ENCODE results near the gene RND3.

- TF ChIP-seq HOXA7 (CRISPR knock-in tag; IDR thresholded peaks at IDR 0.05) (no peak), CEBPB (IDR thresholded peaks at IDR 0.05) (no peak), CTCF (IDR thresholded peaks at IDR 0.05) (no peak), MYC (IDR thresholded peaks at IDR 0.05; ENCODE audit: borderline replicate concordance, low read length) (no peak), MAFK (IDR thresholded peaks at IDR 0.05; ENCODE audit: partially characterized antibody) (no peak), SREBF2 (IDR thresholded peaks at IDR 0.05) (no peak), RAD21 (conservative IDR thresholded peaks at IDR 0.05 in 1 of 2, IDR thresholded peaks at IDR 0.05 in 1 of 2) (no peak), KDM5A (IDR thresholded peaks at IDR 0.05) (no peak), EP300 (IDR thresholded peaks at IDR 0.05) (no peak), MAX (IDR thresholded peaks at IDR 0.05) (no peak), KDM1A (IDR thresholded peaks at IDR 0.05; ENCODE audit: low read depth) (no peak), REST (IDR thresholded peaks at IDR 0.05) (no peak)
Observed at GRCh38 chr2:150449856-150450255, 37.6 kb downstream of the RND3 start.
